ENCODE data around the gene THRSP.
"Not testable (repeated sequence)": the region's sequence is repeated elsewhere in the genome, so short reads cannot be mapped to it uniquely, and the experiment has no call there.

The THRSP gene

GRCh38 chr11:78048561-78048960, 15.1 kb upstream of the THRSP start:
- peaks cover 8 to 24% of the 10 kb centered on the region in 2 donors for H3K4me1 ChIP-seq (ENCODE audit: control insufficient read depth in 2 of 2, insufficient read depth in 2 of 2, low read length in 2 of 2)
- H3K9ac ChIP-seq (ENCODE audit: low read depth in 1 of 2, low read length in 2 of 2), result no peak overlapping the region
- no peak overlapping the region for H3K27ac ChIP-seq (ENCODE audit: low read depth in 2 of 2, low read length in 2 of 2)
- H3K4me3 ChIP-seq (ENCODE audit: low read length in 2 of 2), result no peak overlapping the region
- H3K27me3 ChIP-seq (ENCODE audit: control insufficient read depth in 2 of 2, insufficient read depth in 2 of 2, low read length in 2 of 2), result no peaks in the 10 kb centered on the region
- H3K36me3 ChIP-seq (ENCODE audit: control insufficient read depth in 2 of 2, insufficient read depth in 2 of 2, low read length in 2 of 2), result no peaks in the 10 kb centered on the region
- H3K9me3 ChIP-seq (ENCODE audit: control insufficient read depth in 2 of 2, low read length in 2 of 2), result no peaks in the 10 kb centered on the region

GRCh38 chr11:78049348-78049747, 14.3 kb upstream of the THRSP start:
- Histone ChIP-seq H3K36me3 (ENCODE audit: control insufficient read depth in 2 of 2, insufficient read depth in 2 of 2, low read length in 2 of 2) (no peaks in the 10 kb centered on the region), H3K9ac (ENCODE audit: low read depth in 1 of 2, low read length in 2 of 2) (no peak overlapping the region), H3K9me3 (ENCODE audit: control insufficient read depth in 2 of 2, low read length in 2 of 2) (no peaks in the 10 kb centered on the region), H3K27ac (ENCODE audit: low read depth in 2 of 2, low read length in 2 of 2) (no peak overlapping the region), H3K27me3 (ENCODE audit: control insufficient read depth in 2 of 2, insufficient read depth in 2 of 2, low read length in 2 of 2) (no peaks in the 10 kb centered on the region), H3K4me3 (ENCODE audit: low read length in 2 of 2) (no peak overlapping the region), H3K4me1 (ENCODE audit: control insufficient read depth in 2 of 2, insufficient read depth in 2 of 2, low read length in 2 of 2) (peaks cover 5 to 17% of the 10 kb centered on the region in 2 donors)

- Histone ChIP-seq H3K4me1 (ENCODE audit: control insufficient read depth in 2 of 2, insufficient read depth in 2 of 2, low read length in 2 of 2) (peaks cover 0 to 2% of the 10 kb centered on the region in 2 donors), H3K9ac (ENCODE audit: low read depth in 1 of 2, low read length in 2 of 2) (no peak overlapping the region), H3K27ac (ENCODE audit: low read depth in 2 of 2, low read length in 2 of 2) (no peak overlapping the region), H3K9me3 (ENCODE audit: control insufficient read depth in 2 of 2, low read length in 2 of 2) (no peaks in the 10 kb centered on the region), H3K4me3 (ENCODE audit: low read length in 2 of 2) (no peak overlapping the region), H3K36me3 (ENCODE audit: control insufficient read depth in 2 of 2, insufficient read depth in 2 of 2, low read length in 2 of 2) (no peaks in the 10 kb centered on the region), H3K27me3 (ENCODE audit: control insufficient read depth in 2 of 2, insufficient read depth in 2 of 2, low read length in 2 of 2) (no peaks in the 10 kb centered on the region)
Observed at GRCh38 chr11:78050964-78051831, 12.5 kb upstream of the THRSP start.

GRCh38 chr11:78054971-78055370, 8.7 kb upstream of the THRSP start:
- Histone ChIP-seq H3K27ac (ENCODE audit: low read depth in 2 of 2, low read length in 2 of 2) (no peak overlapping the region), H3K4me3 (ENCODE audit: low read length in 2 of 2) (no peak overlapping the region), H3K36me3 (ENCODE audit: control insufficient read depth in 2 of 2, insufficient read depth in 2 of 2, low read length in 2 of 2) (no peaks in the 10 kb centered on the region), H3K9ac (ENCODE audit: low read depth in 1 of 2, low read length in 2 of 2) (no peak overlapping the region), H3K27me3 (ENCODE audit: control insufficient read depth in 2 of 2, insufficient read depth in 2 of 2, low read length in 2 of 2) (no peaks in the 10 kb centered on the region), H3K9me3 (ENCODE audit: control insufficient read depth in 2 of 2, low read length in 2 of 2) (no peaks in the 10 kb centered on the region), H3K4me1 (ENCODE audit: control insufficient read depth in 2 of 2, insufficient read depth in 2 of 2, low read length in 2 of 2) (no peaks in the 10 kb centered on the region)

GRCh38 chr11:78056093-78056492, 7.6 kb upstream of the THRSP start:
- H3K9ac ChIP-seq (ENCODE audit: low read depth in 1 of 2, low read length in 2 of 2), result no peak overlapping the region
- no peak overlapping the region for H3K4me3 ChIP-seq (ENCODE audit: low read length in 2 of 2)
- no peaks in the 10 kb centered on the region for H3K4me1 ChIP-seq (ENCODE audit: control insufficient read depth in 2 of 2, insufficient read depth in 2 of 2, low read length in 2 of 2)

GRCh38 chr11:78057462-78058055, 6.1 kb upstream of the THRSP start:
- Histone ChIP-seq H3K36me3 (ENCODE audit: control insufficient read depth in 2 of 2, insufficient read depth in 2 of 2, low read length in 2 of 2) (no peaks in the 10 kb centered on the region), H3K27me3 (ENCODE audit: control insufficient read depth in 2 of 2, insufficient read depth in 2 of 2, low read length in 2 of 2) (no peaks in the 10 kb centered on the region), H3K4me1 (ENCODE audit: control insufficient read depth in 2 of 2, insufficient read depth in 2 of 2, low read length in 2 of 2) (no peaks in the 10 kb centered on the region), H3K4me3 (ENCODE audit: low read length in 2 of 2) (no peak overlapping the region), H3K9me3 (ENCODE audit: control insufficient read depth in 2 of 2, low read length in 2 of 2) (no peaks in the 10 kb centered on the region), H3K27ac (ENCODE audit: low read depth in 2 of 2, low read length in 2 of 2) (no peak overlapping the region), H3K9ac (ENCODE audit: low read depth in 1 of 2, low read length in 2 of 2) (no peak overlapping the region)

More at GRCh38 chr11:78056093-78056492, 7.6 kb upstream of the THRSP start:
- no peak overlapping the region for H3K27ac ChIP-seq (ENCODE audit: low read depth in 2 of 2, low read length in 2 of 2)
- no peaks in the 10 kb centered on the region for H3K36me3 ChIP-seq (ENCODE audit: control insufficient read depth in 2 of 2, insufficient read depth in 2 of 2, low read length in 2 of 2)
- H3K27me3 ChIP-seq (ENCODE audit: control insufficient read depth in 2 of 2, insufficient read depth in 2 of 2, low read length in 2 of 2), result no peaks in the 10 kb centered on the region
- no peaks in the 10 kb centered on the region for H3K9me3 ChIP-seq (ENCODE audit: control insufficient read depth in 2 of 2, low read length in 2 of 2)

GRCh38 chr11:78059749-78060328, 3.8 kb upstream of the THRSP start:
- H3K4me1 ChIP-seq (ENCODE audit: control insufficient read depth in 2 of 2, insufficient read depth in 2 of 2, low read length in 2 of 2); H3K36me3 ChIP-seq (ENCODE audit: control insufficient read depth in 2 of 2, insufficient read depth in 2 of 2, low read length in 2 of 2); H3K27me3 ChIP-seq (ENCODE audit: control insufficient read depth in 2 of 2, insufficient read depth in 2 of 2, low read length in 2 of 2); H3K9me3 ChIP-seq (ENCODE audit: control insufficient read depth in 2 of 2, low read length in 2 of 2); H3K27ac ChIP-seq (ENCODE audit: low read depth in 2 of 2, low read length in 2 of 2); H3K9ac ChIP-seq (ENCODE audit: low read depth in 1 of 2, low read length in 2 of 2); H3K4me3 ChIP-seq (ENCODE audit: low read length in 2 of 2): not testable (repeated sequence)

- H3K9ac ChIP-seq (ENCODE audit: low read depth in 1 of 2, low read length in 2 of 2), result no peak overlapping the region
- no peak overlapping the region for H3K4me3 ChIP-seq (ENCODE audit: low read length in 2 of 2)
- H3K27me3 ChIP-seq (ENCODE audit: control insufficient read depth in 2 of 2, insufficient read depth in 2 of 2, low read length in 2 of 2), result no peaks in the 10 kb centered on the region
- no peaks in the 10 kb centered on the region for H3K4me1 ChIP-seq (ENCODE audit: control insufficient read depth in 2 of 2, insufficient read depth in 2 of 2, low read length in 2 of 2)
- H3K36me3 ChIP-seq (ENCODE audit: control insufficient read depth in 2 of 2, insufficient read depth in 2 of 2, low read length in 2 of 2), result no peaks in the 10 kb centered on the region
- no peaks in the 10 kb centered on the region for H3K9me3 ChIP-seq (ENCODE audit: control insufficient read depth in 2 of 2, low read length in 2 of 2)
- H3K27ac ChIP-seq (ENCODE audit: low read depth in 2 of 2, low read length in 2 of 2), result no peak overlapping the region
Observed at GRCh38 chr11:78060533-78060932, 3.1 kb upstream of the THRSP start.

GRCh38 chr11:78061088-78061920, 2.4 kb upstream of the THRSP start:
- no peak overlapping the region for H3K9ac ChIP-seq (ENCODE audit: low read depth in 1 of 2, low read length in 2 of 2)
- no peaks in the 10 kb centered on the region for H3K36me3 ChIP-seq (ENCODE audit: control insufficient read depth in 2 of 2, insufficient read depth in 2 of 2, low read length in 2 of 2)
- no peaks in the 10 kb centered on the region for H3K9me3 ChIP-seq (ENCODE audit: control insufficient read depth in 2 of 2, low read length in 2 of 2)
- H3K4me1 ChIP-seq (ENCODE audit: control insufficient read depth in 2 of 2, insufficient read depth in 2 of 2, low read length in 2 of 2), result no peaks in the 10 kb centered on the region
- no peak overlapping the region for H3K27ac ChIP-seq (ENCODE audit: low read depth in 2 of 2, low read length in 2 of 2)
- H3K4me3 ChIP-seq (ENCODE audit: low read length in 2 of 2), result no peak overlapping the region
- H3K27me3 ChIP-seq (ENCODE audit: control insufficient read depth in 2 of 2, insufficient read depth in 2 of 2, low read length in 2 of 2), result no peaks in the 10 kb centered on the region

- H3K27me3 ChIP-seq (ENCODE audit: control insufficient read depth in 2 of 2, insufficient read depth in 2 of 2, low read length in 2 of 2), result no peaks in the 10 kb centered on the region
Observed at GRCh38 chr11:78061921-78062311, 1.7 kb upstream of the THRSP start.

More at GRCh38 chr11:78061921-78062311, 1.7 kb upstream of the THRSP start:
- Histone ChIP-seq H3K36me3 (ENCODE audit: control insufficient read depth in 2 of 2, insufficient read depth in 2 of 2, low read length in 2 of 2) (no peaks in the 10 kb centered on the region), H3K4me3 (ENCODE audit: low read length in 2 of 2) (no peak overlapping the region), H3K9me3 (ENCODE audit: control insufficient read depth in 2 of 2, low read length in 2 of 2) (no peaks in the 10 kb centered on the region), H3K9ac (ENCODE audit: low read depth in 1 of 2, low read length in 2 of 2) (no peak overlapping the region), H3K27ac (ENCODE audit: low read depth in 2 of 2, low read length in 2 of 2) (no peak overlapping the region), H3K4me1 (ENCODE audit: control insufficient read depth in 2 of 2, insufficient read depth in 2 of 2, low read length in 2 of 2) (no peaks in the 10 kb centered on the region)

Measured in mucosa of rectum (tissue), 2 donors.